HCT116 (cell line): ENCODE measurements around the gene UNC5C. TPM values are rescaled to one million over a fixed set of nuclear protein-coding genes. Genes with fewer than 3 reads are reported as not detected.

Experiments used
- ATAC-seq: fragments of 200-7000 bp; cut with Tn5 transposase; 2 replicates; pipeline ENCODE4 v1.9.1; 2020; ENCODE audit warnings: mild to moderate bottlenecking, moderate library complexity
- BruUV-seq: library from RNA; stranded (reverse); fragments of 400-500 nt; replicated peaks from 2 replicates; lab custom pipeline; 2021; lab: Mats Ljungman, UMichigan
- CTCF ChIA-PET: fragments of 300-600 bp; sonication (Branson Sonifier 250); formaldehyde crosslinking; loops from one replicate; lab custom pipeline; 2021; ENCODE audit warnings: antibody characterized with exemption; lab: Charles Lee
- POLR2A ChIA-PET: fragments of 300-600, 350-600 bp; sonication (Branson Sonifier 250); formaldehyde crosslinking; loops from one replicate; lab custom pipeline; 2021; ENCODE audit warnings: antibody characterized with exemption; lab: Charles Lee
- RAD21 ChIA-PET, 2 experiments: fragments of 300-600 bp; sonication (Branson Sonifier 250); formaldehyde crosslinking; loops; one replicate each; lab custom pipeline; 2023; ENCODE audit warnings: low total read pairs in 2 of 2; ENCODE audit not compliant: uncharacterized antibody in 2 of 2, unreplicated experiment in 2 of 2, low non-redundant PET in 1 of 2; lab: Charles Lee
- DNase-seq: peaks from one replicate; pipeline ENCODE4 v3.0.0-alpha.2; 2010; ENCODE audit warnings: low read depth, low spot score
- H2AFZ ChIP-seq: fragments of 200-600 bp; shearing (Covaris generic), sonication (generic); 2 replicates; pipeline ENCODE4 v1.6.1; 2017; ENCODE audit warnings: low read depth, mixed run types, mixed read lengths, antibody characterized with exemption, low read length; ENCODE audit not compliant: poor library complexity, severe bottlenecking
- H3K27ac ChIP-seq: 2 replicates; pipeline ENCODE4 v1.5.1; 2012; ENCODE audit warnings: low read depth, low read length
- H3K27me3 ChIP-seq: fragments of 200-600 bp; sonication (generic); 2 replicates; pipeline ENCODE4 v1.6.1; 2016; ENCODE audit warnings: mixed run types, low read length, mixed read lengths; ENCODE audit not compliant: insufficient read depth
- H3K36me3 ChIP-seq, 2 experiments: fragments of 200-500 bp in 1 of 2; fragments of 200-600 bp in 1 of 2; sonication (Bioruptor generic) in 1 of 2; sonication (generic) in 1 of 2; 2 replicates each; pipeline versions ENCODE4 v1.5.1 to v1.6.1; 2014 to 2016; ENCODE audit warnings: low read length in 2 of 2, inconsistent platforms in 1 of 2, mixed read lengths in 1 of 2, mixed run types in 1 of 2; ENCODE audit not compliant: insufficient read depth in 2 of 2, control insufficient read depth in 1 of 2
- H3K4me1 ChIP-seq, 2 experiments: fragments of 200-600 bp in 1 of 2; sonication (generic) in 1 of 2; 2 replicates each; pipeline versions ENCODE4 v1.5.1 to v1.6.1; 2012 to 2017; ENCODE audit warnings: low read length in 2 of 2, inconsistent platforms in 1 of 2, mild to moderate bottlenecking in 1 of 2, mixed read lengths in 1 of 2, mixed run types in 1 of 2, moderate library complexity in 1 of 2; ENCODE audit not compliant: insufficient read depth in 2 of 2, control insufficient read depth in 1 of 2
- H3K4me2 ChIP-seq: fragments of 200-600 bp; sonication (generic); 2 replicates; pipeline ENCODE4 v1.6.1; 2017; ENCODE audit warnings: mixed run types, low read length, mixed read lengths
- H3K4me3 ChIP-seq, 2 experiments: fragments of 200-600 bp in 1 of 2; sonication (generic) in 1 of 2; replicated peaks in 1 of 2; 2 replicates each; pipeline ENCODE4 v1.5.1; 2011 to 2016; ENCODE audit warnings: low read length in 2 of 2, control low read depth in 1 of 2, low read depth in 1 of 2, mild to moderate bottlenecking in 1 of 2, mixed read lengths in 1 of 2, mixed run types in 1 of 2
- H3K79me2 ChIP-seq: fragments of 200-600 bp; sonication (generic); 2 replicates; pipeline ENCODE4 v1.6.1; 2017; ENCODE audit warnings: mild to moderate bottlenecking, mixed run types, low read length, moderate library complexity, mixed read lengths; ENCODE audit not compliant: insufficient read depth
- H3K9ac ChIP-seq: fragments of 200-600 bp; sonication (generic); 2 replicates; pipeline ENCODE4 v1.6.1; 2016; ENCODE audit warnings: low read length, mixed read lengths
- H3K9me2 ChIP-seq: fragments of 200-600 bp; sonication (generic), shearing (Covaris generic); 2 replicates; pipeline ENCODE4 v1.6.1; 2017; ENCODE audit warnings: mixed run types, mild to moderate bottlenecking, moderate library complexity; ENCODE audit not compliant: insufficient read depth
- H3K9me3 ChIP-seq, 2 experiments: fragments of 200-500 bp in 1 of 2; fragments of 200-600 bp in 1 of 2; sonication (Bioruptor generic) in 1 of 2; sonication (generic) in 1 of 2; 2 replicates each; pipeline ENCODE4 v1.6.1; 2014 to 2017; ENCODE audit warnings: low read length in 2 of 2, mixed read lengths in 2 of 2, inconsistent platforms in 1 of 2, low read depth in 1 of 2, mild to moderate bottlenecking in 1 of 2, mixed run types in 1 of 2, moderate library complexity in 1 of 2; ENCODE audit not compliant: control insufficient read depth in 1 of 2, insufficient read depth in 1 of 2
- H4K20me1 ChIP-seq: fragments of 200-600 bp; sonication (generic), shearing (Covaris generic); 2 replicates; pipeline ENCODE4 v1.6.1; 2017; ENCODE audit warnings: mixed run types, mild to moderate bottlenecking, moderate library complexity; ENCODE audit not compliant: insufficient read depth
- CBX3 ChIP-seq: IDR thresholded peaks from 2 replicates; pipeline ENCODE4 v1.6.1; 2012; ENCODE audit warnings: low read depth
- CEBPB ChIP-seq: IDR thresholded peaks from 2 replicates; pipeline ENCODE4 v1.6.1; 2012; ENCODE audit warnings: low read depth
- ELF1 ChIP-seq: IDR thresholded peaks from 2 replicates; pipeline ENCODE4 v1.6.1; 2012; ENCODE audit warnings: low read depth, borderline replicate concordance
- EZH2phosphoT487 ChIP-seq: fragments of 200-600 bp; IDR thresholded peaks from 2 replicates; pipeline ENCODE4 v1.6.1; 2018; ENCODE audit warnings: antibody characterized with exemption, borderline replicate concordance
- FOSL1 ChIP-seq: IDR thresholded peaks from 2 replicates; pipeline ENCODE4 v1.6.1; 2012; ENCODE audit warnings: low read depth
- JUND ChIP-seq: IDR thresholded peaks from 2 replicates; pipeline ENCODE4 v1.6.1; 2012
- POLR2A ChIP-seq: IDR thresholded peaks from 2 replicates; pipeline ENCODE4 v1.7.0; 2011; ENCODE audit warnings: borderline replicate concordance; ENCODE audit not compliant: insufficient read depth, insufficient read length; ENCODE audit errors: extremely low read depth
- RAD21 ChIP-seq: IDR thresholded peaks from 2 replicates; pipeline ENCODE4 v1.6.1; 2012; ENCODE audit warnings: low read depth, mild to moderate bottlenecking
- SIN3A ChIP-seq: IDR thresholded peaks from 2 replicates; pipeline ENCODE4 v1.6.1; 2012; ENCODE audit warnings: low read depth
- SP1 ChIP-seq: IDR thresholded peaks from 2 replicates; pipeline ENCODE4 v1.6.1; 2012; ENCODE audit warnings: low read depth
- SRF ChIP-seq: IDR thresholded peaks from 2 replicates; pipeline ENCODE4 v1.6.1; 2012; ENCODE audit warnings: low read depth
- TCF7L2 ChIP-seq: IDR thresholded peaks from 2 replicates; pipeline ENCODE4 v1.7.0; 2011; ENCODE audit warnings: borderline replicate concordance, inconsistent platforms; ENCODE audit not compliant: insufficient read depth, insufficient read length; ENCODE audit errors: extremely low read depth
- YY1 ChIP-seq: IDR thresholded peaks from 2 replicates; pipeline ENCODE4 v1.6.1; 2011; ENCODE audit warnings: low read length, low read depth, moderate library complexity, mild to moderate bottlenecking; ENCODE audit not compliant: insufficient replicate concordance; ENCODE audit errors: extremely low read depth
- ZFX ChIP-seq: fragments of 450-650 bp; IDR thresholded peaks from 2 replicates; pipeline ENCODE4 v1.6.1; 2017
- ZNF274 ChIP-seq: fragments of 200-500 bp; sonication (Bioruptor generic); IDR thresholded peaks from 2 replicates; pipeline ENCODE4 v1.6.1; 2014; ENCODE audit warnings: mild to moderate bottlenecking, low read depth, low read length, inconsistent platforms
- intact Hi-C: fragments of 100-400 bp; cut with micrococcal nuclease; formaldehyde crosslinking; loops from 2 replicates; pipeline ENCODE4 v1.10.0; 2022
- total RNA-seq: library from RNA; stranded (reverse); gene quantifications from one replicate; pipeline ENCODE4 v1.2.1, GENCODE V29; 2021; ENCODE audit not compliant: unreplicated experiment
- TF ChIP-seq, protein P1 (sequence below): IDR thresholded peaks from 2 replicates; pipeline ENCODE4 v1.6.1; 2012
- TF ChIP-seq, protein P2 (sequence below): IDR thresholded peaks from 2 replicates; pipeline ENCODE4 v1.6.1; 2012; ENCODE audit warnings: low read depth
- TF ChIP-seq, protein P3 (sequence below), 3 experiments: fragments of 200-600 bp in 1 of 3; sonication (generic) in 1 of 3; IDR thresholded peaks in 2 of 3; conservative IDR thresholded peaks in 1 of 3; 2 replicates each; pipeline ENCODE4 v1.5.1; 2012 to 2017; ENCODE audit warnings: low read depth in 2 of 3, low read length in 2 of 3, antibody characterized with exemption in 1 of 3, borderline replicate concordance in 1 of 3, control low read depth in 1 of 3, mild to moderate bottlenecking in 1 of 3, mixed read lengths in 1 of 3, mixed run types in 1 of 3, moderate library complexity in 1 of 3; ENCODE audit not compliant: insufficient read depth in 1 of 3
- TF ChIP-seq, protein P4 (sequence below): IDR thresholded peaks from 2 replicates; pipeline ENCODE4 v1.6.1; 2012

The UNC5C gene
- total RNA-seq, 1 experiment from 2014 or later, result not detected

DNA sequence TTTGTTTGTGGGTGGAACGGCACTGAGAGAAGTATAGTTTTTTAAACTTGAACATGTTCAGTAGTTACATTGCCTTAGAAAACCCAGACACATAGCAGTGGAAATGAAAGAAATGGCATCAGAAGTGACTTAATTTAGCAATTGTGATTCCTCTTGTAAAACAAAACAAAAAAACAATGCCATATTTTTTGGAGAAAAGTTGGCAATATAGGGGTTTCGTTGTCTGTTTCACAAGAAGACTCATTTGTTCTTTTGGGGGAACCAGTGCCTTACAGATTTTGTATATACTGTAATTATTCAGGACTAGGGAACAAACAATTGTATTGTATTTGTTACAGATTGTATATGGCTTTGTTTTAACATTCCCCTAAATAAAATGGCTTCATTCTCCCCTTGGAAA is 390.7 kb downstream of the UNC5C start (continued):
- no peak for TF ChIP-seq YY1
- TF ChIP-seq CBX3, result no peak
- TF ChIP-seq, all 23 proteins: peak for 0

DNA sequence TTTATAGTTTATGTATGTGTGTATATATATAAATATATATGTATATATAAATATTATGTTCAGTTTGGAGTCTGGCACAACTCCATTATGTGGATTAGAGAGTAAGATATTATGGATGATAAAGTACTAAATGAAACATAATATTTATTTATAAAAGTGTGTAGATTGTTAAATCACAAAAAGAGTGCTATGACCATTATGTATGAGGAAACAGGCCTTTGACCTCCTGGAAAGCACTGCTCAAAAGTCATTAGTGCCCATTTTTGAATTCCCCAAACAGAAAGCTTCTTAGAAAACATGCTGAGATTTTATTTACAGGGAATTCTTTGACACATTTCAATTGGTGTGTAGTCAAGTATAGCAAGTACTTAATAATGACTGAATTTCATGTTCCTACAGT is 391.2 kb downstream of the UNC5C start:
- Histone ChIP-seq H2AFZ (no peak overlapping the region), H3K9me3 (no peaks in the 10 kb centered on the region), H3K4me2 (no peak overlapping the region), H3K9ac (no peak overlapping the region), H3K4me3 (no peak overlapping the region), H3K4me1 (no peaks in the 10 kb centered on the region), H3K36me3 (no peaks in the 10 kb centered on the region), H4K20me1 (no peaks in the 10 kb centered on the region), H3K9me2 (no peaks in the 10 kb centered on the region), H3K79me2 (no peaks in the 10 kb centered on the region), H3K27ac (no peak overlapping the region), H3K27me3 (no peaks in the 10 kb centered on the region)
- CTCF ChIA-PET, result no interaction called here
- intact Hi-C loops, result no loop called here
- DNase-seq (no peak), ATAC-seq (no peak)
- BruUV-seq, result no TSS peak
- RAD21 ChIA-PET, result no interaction called here
- POLR2A ChIA-PET, result no interaction called here
- TF ChIP-seq, protein P1, sequence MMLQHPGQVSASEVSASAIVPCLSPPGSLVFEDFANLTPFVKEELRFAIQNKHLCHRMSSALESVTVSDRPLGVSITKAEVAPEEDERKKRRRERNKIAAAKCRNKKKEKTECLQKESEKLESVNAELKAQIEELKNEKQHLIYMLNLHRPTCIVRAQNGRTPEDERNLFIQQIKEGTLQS, result no peak
- no peak for TF ChIP-seq SP1
- TF ChIP-seq, protein P2, sequence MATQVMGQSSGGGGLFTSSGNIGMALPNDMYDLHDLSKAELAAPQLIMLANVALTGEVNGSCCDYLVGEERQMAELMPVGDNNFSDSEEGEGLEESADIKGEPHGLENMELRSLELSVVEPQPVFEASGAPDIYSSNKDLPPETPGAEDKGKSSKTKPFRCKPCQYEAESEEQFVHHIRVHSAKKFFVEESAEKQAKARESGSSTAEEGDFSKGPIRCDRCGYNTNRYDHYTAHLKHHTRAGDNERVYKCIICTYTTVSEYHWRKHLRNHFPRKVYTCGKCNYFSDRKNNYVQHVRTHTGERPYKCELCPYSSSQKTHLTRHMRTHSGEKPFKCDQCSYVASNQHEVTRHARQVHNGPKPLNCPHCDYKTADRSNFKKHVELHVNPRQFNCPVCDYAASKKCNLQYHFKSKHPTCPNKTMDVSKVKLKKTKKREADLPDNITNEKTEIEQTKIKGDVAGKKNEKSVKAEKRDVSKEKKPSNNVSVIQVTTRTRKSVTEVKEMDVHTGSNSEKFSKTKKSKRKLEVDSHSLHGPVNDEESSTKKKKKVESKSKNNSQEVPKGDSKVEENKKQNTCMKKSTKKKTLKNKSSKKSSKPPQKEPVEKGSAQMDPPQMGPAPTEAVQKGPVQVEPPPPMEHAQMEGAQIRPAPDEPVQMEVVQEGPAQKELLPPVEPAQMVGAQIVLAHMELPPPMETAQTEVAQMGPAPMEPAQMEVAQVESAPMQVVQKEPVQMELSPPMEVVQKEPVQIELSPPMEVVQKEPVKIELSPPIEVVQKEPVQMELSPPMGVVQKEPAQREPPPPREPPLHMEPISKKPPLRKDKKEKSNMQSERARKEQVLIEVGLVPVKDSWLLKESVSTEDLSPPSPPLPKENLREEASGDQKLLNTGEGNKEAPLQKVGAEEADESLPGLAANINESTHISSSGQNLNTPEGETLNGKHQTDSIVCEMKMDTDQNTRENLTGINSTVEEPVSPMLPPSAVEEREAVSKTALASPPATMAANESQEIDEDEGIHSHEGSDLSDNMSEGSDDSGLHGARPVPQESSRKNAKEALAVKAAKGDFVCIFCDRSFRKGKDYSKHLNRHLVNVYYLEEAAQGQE, result no peak
- TF ChIP-seq, protein P3, sequence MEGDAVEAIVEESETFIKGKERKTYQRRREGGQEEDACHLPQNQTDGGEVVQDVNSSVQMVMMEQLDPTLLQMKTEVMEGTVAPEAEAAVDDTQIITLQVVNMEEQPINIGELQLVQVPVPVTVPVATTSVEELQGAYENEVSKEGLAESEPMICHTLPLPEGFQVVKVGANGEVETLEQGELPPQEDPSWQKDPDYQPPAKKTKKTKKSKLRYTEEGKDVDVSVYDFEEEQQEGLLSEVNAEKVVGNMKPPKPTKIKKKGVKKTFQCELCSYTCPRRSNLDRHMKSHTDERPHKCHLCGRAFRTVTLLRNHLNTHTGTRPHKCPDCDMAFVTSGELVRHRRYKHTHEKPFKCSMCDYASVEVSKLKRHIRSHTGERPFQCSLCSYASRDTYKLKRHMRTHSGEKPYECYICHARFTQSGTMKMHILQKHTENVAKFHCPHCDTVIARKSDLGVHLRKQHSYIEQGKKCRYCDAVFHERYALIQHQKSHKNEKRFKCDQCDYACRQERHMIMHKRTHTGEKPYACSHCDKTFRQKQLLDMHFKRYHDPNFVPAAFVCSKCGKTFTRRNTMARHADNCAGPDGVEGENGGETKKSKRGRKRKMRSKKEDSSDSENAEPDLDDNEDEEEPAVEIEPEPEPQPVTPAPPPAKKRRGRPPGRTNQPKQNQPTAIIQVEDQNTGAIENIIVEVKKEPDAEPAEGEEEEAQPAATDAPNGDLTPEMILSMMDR (IDR thresholded peaks at IDR 0.05 in 2 of 3, conservative IDR thresholded peaks at IDR 0.05 in 1 of 3; ENCODE audit: borderline replicate concordance in 1 of 3, insufficient read depth in 1 of 3, low read depth in 2 of 3, low read length in 2 of 3), result no peak
- no peak for TF ChIP-seq EZH2phosphoT487
- no peak for TF ChIP-seq SIN3A
- TF ChIP-seq FOSL1, result no peak
- no peak for TF ChIP-seq SRF
- TF ChIP-seq RAD21, result no peak
- no peak for TF ChIP-seq CBX3
- TF ChIP-seq, protein P4, sequence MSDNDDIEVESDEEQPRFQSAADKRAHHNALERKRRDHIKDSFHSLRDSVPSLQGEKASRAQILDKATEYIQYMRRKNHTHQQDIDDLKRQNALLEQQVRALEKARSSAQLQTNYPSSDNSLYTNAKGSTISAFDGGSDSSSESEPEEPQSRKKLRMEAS, result no peak
- no peak for TF ChIP-seq TCF7L2
- no peak for TF ChIP-seq POLR2A
- no peak for TF ChIP-seq CEBPB
- TF ChIP-seq ZNF274, result no peak
- TF ChIP-seq YY1, result no peak
- TF ChIP-seq ZFX, result no peak
- no peak for TF ChIP-seq ELF1
- no peak for TF ChIP-seq JUND
